HepG2 (cell line): ENCODE results near the gene FGGY. TPM values are rescaled to one million over a fixed set of nuclear protein-coding genes. Genes with fewer than 3 reads are reported as not detected.

Source experiments
- SRY ChIP-seq: sonication (generic); formaldehyde crosslinking; IDR thresholded peaks from 2 replicates; pipeline ENCODE4 v1.8.0; 2022; ENCODE audit warnings: mild to moderate bottlenecking, missing genetic modification reagents
- ZIK1 ChIP-seq: sonication (generic); formaldehyde crosslinking; IDR thresholded peaks from 2 replicates; pipeline ENCODE4 v1.5.0; 2020; ENCODE audit warnings: mild to moderate bottlenecking, low read depth, missing genetic modification reagents, borderline replicate concordance
- ZNF337 ChIP-seq: sonication (generic); formaldehyde crosslinking; IDR thresholded peaks from 2 replicates; pipeline ENCODE4 v1.5.1; 2020; ENCODE audit warnings: missing genetic modification reagents, low read depth, mild to moderate bottlenecking, borderline replicate concordance
- ZNF850 ChIP-seq: sonication (generic); formaldehyde crosslinking; conservative IDR thresholded peaks from 2 replicates; pipeline ENCODE4 v1.9.0; 2021; ENCODE audit warnings: mild to moderate bottlenecking, missing genetic modification reagents
- polyA plus RNA-seq, 8 experiments: library from polyadenylated mRNA; depleted of rRNA in 3 of 8; stranded (reverse) in 7 of 8; unstranded in 1 of 8; fragments of >200 nt; fragmentation: Illumina TruSeq in 4 of 8; extraction: Trizol in 4 of 8; gene quantifications; 2 replicates each; pipeline versions ENCODE4 v1.2.1 to v1.2.3, GENCODE V29; 2011 to 2016; ENCODE audit warnings: low read depth in 4 of 8, missing spikeins in 1 of 8, mixed read lengths in 1 of 8; ENCODE audit not compliant: insufficient read depth in 1 of 8
- total RNA-seq, 5 experiments: library from RNA; depleted of rRNA; stranded (reverse); fragments of >200 nt; fragmentation: Illumina TruSeq; extraction: Trizol; gene quantifications; 2 replicates each; pipeline ENCODE4 v1.2.3, GENCODE V29; 2016; ENCODE audit warnings: low read depth in 1 of 5
- TF ChIP-seq, protein P1 (sequence below): sonication (generic); formaldehyde crosslinking; IDR thresholded peaks from 2 replicates; pipeline ENCODE4 v1.4.0; 2020; ENCODE audit warnings: missing genetic modification reagents, borderline replicate concordance
- TF ChIP-seq, protein P2 (sequence below): IDR thresholded peaks from 2 replicates; pipeline ENCODE4 v1.6.1; 2018; ENCODE audit warnings: missing genetic modification reagents, mild to moderate bottlenecking, missing compliant biosample characterization
- TF ChIP-seq, protein P3 (sequence below): sonication (generic); formaldehyde crosslinking; IDR thresholded peaks from 2 replicates; pipeline ENCODE4 v1.8.0; 2022; ENCODE audit warnings: mild to moderate bottlenecking, missing genetic modification reagents

Gene FGGY
- total and polyA plus RNA-seq, 2 of the 13 experiments (the other 11 are each of a cell fraction or from before 2014, with no cell fraction given): 15.7 to 27.5 TPM

DNA sequence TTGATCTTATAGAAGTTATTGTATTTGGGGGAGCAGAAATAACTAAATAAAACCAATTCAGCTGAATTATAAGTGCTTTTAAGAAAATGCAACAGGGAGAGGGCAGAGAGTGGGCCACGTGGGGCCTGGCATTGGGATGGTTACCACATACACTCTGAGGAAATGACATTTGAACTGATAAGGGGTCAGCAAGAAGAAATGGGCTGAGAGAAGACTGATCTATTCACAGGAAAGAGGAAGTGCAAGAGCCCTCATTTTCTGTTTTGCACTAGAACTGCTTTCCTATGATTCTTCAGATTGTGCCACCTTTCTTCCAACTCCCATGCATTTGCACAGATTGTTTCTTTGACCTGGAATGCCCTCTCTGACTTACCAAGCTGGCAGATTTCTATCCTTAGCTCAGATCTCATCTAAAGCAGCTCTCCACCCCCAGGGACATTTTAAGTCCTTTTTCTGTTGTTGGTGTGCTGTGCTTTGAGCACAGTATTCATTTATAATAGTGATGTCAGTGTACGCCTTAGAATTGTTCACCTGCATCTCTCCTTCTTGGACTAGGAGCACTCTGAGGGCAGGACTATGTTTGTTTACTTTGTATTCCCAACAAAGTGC is 115.9 kb downstream of the FGGY start (continued):
- TF ChIP-seq, protein P1, sequence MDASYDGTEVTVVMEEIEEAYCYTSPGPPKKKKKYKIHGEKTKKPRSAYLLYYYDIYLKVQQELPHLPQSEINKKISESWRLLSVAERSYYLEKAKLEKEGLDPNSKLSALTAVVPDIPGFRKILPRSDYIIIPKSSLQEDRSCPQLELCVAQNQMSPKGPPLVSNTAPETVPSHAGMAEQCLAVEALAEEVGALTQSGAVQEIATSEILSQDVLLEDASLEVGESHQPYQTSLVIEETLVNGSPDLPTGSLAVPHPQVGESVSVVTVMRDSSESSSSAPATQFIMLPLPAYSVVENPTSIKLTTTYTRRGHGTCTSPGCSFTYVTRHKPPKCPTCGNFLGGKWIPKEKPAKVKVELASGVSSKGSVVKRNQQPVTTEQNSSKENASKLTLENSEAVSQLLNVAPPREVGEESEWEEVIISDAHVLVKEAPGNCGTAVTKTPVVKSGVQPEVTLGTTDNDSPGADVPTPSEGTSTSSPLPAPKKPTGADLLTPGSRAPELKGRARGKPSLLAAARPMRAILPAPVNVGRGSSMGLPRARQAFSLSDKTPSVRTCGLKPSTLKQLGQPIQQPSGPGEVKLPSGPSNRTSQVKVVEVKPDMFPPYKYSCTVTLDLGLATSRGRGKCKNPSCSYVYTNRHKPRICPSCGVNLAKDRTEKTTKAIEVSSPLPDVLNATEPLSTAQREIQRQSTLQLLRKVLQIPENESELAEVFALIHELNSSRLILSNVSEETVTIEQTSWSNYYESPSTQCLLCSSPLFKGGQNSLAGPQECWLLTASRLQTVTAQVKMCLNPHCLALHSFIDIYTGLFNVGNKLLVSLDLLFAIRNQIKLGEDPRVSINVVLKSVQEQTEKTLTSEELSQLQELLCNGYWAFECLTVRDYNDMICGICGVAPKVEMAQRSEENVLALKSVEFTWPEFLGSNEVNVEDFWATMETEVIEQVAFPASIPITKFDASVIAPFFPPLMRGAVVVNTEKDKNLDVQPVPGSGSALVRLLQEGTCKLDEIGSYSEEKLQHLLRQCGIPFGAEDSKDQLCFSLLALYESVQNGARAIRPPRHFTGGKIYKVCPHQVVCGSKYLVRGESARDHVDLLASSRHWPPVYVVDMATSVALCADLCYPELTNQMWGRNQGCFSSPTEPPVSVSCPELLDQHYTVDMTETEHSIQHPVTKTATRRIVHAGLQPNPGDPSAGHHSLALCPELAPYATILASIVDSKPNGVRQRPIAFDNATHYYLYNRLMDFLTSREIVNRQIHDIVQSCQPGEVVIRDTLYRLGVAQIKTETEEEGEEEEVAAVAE (CRISPR knock-in tag): no peak
- TF ChIP-seq ZNF850 (CRISPR knock-in tag): no peak
- TF ChIP-seq, protein P2, sequence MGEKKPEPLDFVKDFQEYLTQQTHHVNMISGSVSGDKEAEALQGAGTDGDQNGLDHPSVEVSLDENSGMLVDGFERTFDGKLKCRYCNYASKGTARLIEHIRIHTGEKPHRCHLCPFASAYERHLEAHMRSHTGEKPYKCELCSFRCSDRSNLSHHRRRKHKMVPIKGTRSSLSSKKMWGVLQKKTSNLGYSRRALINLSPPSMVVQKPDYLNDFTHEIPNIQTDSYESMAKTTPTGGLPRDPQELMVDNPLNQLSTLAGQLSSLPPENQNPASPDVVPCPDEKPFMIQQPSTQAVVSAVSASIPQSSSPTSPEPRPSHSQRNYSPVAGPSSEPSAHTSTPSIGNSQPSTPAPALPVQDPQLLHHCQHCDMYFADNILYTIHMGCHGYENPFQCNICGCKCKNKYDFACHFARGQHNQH (CRISPR knock-in tag): no peak
- TF ChIP-seq ZIK1 (CRISPR knock-in tag): no peak
- TF ChIP-seq SRY (CRISPR knock-in tag): no peak
- TF ChIP-seq, protein P3, sequence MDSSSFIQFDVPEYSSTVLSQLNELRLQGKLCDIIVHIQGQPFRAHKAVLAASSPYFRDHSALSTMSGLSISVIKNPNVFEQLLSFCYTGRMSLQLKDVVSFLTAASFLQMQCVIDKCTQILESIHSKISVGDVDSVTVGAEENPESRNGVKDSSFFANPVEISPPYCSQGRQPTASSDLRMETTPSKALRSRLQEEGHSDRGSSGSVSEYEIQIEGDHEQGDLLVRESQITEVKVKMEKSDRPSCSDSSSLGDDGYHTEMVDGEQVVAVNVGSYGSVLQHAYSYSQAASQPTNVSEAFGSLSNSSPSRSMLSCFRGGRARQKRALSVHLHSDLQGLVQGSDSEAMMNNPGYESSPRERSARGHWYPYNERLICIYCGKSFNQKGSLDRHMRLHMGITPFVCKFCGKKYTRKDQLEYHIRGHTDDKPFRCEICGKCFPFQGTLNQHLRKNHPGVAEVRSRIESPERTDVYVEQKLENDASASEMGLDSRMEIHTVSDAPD (CRISPR knock-in tag): no peak
- TF ChIP-seq ZNF337 (CRISPR knock-in tag): no peak
